ENCODE data around the gene UBR4.

The UBR4 gene

GRCh38 chr1:19036041-19036812, 173.8 kb downstream of the UBR4 start:
- no peak for DNase-seq (ENCODE audit: low spot score)

GRCh38 chr1:19035377-19036040, 174.6 kb downstream of the UBR4 start:
- DNase-seq (ENCODE audit: low spot score) = no peak

- no peak for DNase-seq (ENCODE audit: low spot score)
Observed at GRCh38 chr1:19034721-19035120, 175.3 kb downstream of the UBR4 start.

- DNase-seq (ENCODE audit: low spot score) = no peak
Observed at GRCh38 chr1:19033926-19034680, 176.0 kb downstream of the UBR4 start.

- DNase-seq (ENCODE audit: low spot score) = no peak
Observed at GRCh38 chr1:19033515-19033839, 176.6 kb downstream of the UBR4 start.

- DNase-seq (ENCODE audit: low spot score) = no peak
Observed at GRCh38 chr1:19032701-19033514, 177.2 kb downstream of the UBR4 start.

- no peak for DNase-seq (ENCODE audit: low spot score)
Observed at GRCh38 chr1:19032413-19032695, 177.7 kb downstream of the UBR4 start.

GRCh38 chr1:19029191-19030085, 180.6 kb downstream of the UBR4 start:
- DNase-seq (ENCODE audit: low spot score) = no peak

GRCh38 chr1:19028546-19029129, 181.4 kb downstream of the UBR4 start:
- DNase-seq (ENCODE audit: low spot score) = no peak

GRCh38 chr1:19028110-19028509, 182.0 kb downstream of the UBR4 start:
- no peak for DNase-seq (ENCODE audit: low spot score)
